HS-5 (cell line): Measurements from ENCODE around the gene KCND3.

Experiments
- DNase-seq: peaks from one replicate; pipeline ENCODE4 v3.0.0-alpha.2; 2012; ENCODE audit warnings: low read depth

The KCND3 gene

GRCh38 chr1:111958851-111959250 is 30.6 kb downstream of the KCND3 start:
- DNase-seq: no peak

GRCh38 chr1:111958075-111958474 is 31.4 kb downstream of the KCND3 start:
- no peak for DNase-seq

GRCh38 chr1:111956155-111956771 is 33.2 kb downstream of the KCND3 start:
- DNase-seq: no peak

DNA sequence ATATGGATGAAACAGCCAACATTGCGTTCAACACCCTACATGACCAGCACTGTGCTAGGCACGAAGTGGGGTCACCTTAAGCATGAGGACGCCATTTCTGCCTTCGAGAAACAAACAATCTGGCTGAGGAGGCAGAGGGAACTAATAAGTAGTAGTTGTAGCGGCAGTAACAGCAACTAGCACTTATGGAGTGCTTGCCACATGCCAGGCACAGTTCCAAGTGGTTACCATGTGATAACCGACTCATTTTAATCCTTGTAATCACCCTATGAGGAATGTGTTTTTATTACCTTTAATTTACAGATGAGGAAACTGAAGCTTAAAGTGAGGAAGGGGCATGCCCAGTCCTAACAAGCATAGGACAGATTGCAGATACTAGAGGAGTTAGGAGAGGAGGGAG is 33.7 kb downstream of the KCND3 start:
- DNase-seq: no peak

GRCh38 chr1:111953797-111954196 is 35.7 kb downstream of the KCND3 start:
- DNase-seq: no peak

DNA sequence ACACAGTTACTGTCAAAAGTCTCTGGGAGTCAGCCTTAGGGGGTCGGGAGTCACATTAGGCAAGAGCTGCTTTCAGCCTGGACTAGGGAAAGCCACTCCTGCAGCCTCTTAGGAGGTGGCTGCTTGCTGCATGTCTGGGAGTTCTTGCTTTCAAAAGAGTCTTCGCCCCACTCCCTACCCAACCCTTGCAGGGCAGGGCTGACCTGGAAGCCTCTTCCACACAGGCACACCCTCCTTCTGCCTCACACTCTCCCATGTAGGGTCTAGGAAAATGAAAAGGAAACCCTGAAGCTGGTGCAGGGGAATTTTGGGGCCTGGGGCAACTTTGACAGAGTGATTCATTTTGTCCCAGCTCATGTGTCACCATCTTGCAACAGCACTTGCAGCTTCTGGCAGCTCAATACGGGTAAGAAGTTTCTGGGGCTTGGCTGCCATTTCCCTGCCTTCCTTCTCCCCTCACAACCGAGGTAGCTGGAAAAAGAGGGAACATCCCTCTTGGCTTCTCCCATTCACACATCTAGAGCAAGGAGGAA is 37.3 kb downstream of the KCND3 start:
- DNase-seq: no peak

GRCh38 chr1:111948209-111949171 is 41.0 kb downstream of the KCND3 start:
- no peak for DNase-seq

DNA sequence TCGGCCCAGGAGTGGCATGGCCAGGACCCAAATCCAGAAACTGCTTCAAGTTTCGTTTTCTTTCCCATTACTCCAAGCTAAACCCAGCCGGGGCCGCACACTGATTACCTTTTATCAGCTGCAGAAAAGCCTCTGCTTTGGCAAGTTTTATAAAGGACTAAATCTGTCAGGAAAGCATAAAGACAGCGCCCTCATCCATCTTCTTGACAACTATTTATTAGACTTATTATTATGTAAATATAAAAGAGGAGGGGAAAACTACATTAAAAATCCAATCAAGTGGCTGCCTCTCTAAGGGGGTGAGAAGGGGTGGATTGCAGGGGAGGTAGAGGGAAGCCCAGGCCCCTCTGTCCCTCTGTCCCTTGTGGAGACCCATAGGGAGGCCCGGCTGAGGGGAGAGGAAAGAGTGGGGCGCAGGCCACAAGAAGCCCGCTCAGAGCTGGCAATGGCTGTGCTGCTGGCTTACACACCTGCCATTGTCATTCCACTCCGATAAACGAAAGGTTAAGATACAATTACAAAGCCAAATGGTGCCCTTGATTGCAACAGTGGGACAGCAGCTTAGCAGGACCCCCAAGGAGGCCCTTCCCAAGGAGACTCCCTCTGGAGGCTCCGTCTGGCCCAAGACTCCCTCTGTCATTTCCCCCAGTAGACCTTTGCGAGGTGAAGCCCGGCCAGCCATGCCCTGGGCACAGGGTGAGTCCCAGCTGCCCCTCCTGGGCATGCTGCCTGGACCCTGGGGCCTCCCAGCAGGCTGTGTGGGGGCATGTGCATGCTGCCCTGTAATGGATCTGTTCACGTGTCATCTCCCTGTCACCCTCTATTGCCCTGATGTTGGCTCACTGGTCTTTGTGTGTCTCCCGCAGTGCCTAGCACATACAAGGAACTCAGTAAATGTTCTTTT is 45.4 kb downstream of the KCND3 start:
- no peak for DNase-seq

- DNase-seq: no peak
These were observed 46.4 kb downstream of the KCND3 start for GRCh38 chr1:111943066-111943465.

DNA sequence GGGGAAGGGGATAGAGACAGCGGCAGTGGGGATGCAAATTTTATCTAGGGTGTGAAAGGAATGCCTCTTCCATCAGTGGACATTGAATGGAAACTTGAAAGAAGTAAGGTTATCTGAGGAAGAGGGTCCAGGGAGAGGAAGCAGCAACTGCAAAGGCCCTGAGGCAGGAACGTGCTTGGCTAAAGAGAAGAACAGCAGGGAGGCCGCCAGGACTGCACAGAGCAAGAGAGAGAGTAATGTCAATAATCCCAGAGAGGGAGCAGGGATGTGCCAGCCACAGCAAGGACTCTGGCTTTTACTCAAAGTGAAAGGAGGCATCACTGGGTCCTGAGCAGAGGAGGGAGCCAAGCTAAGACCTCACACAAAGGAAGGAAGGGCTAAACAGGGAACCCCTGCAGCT is 50.9 kb downstream of the KCND3 start:
- no peak for DNase-seq

- no peak for DNase-seq
These were observed 51.3 kb downstream of the KCND3 start for GRCh38 chr1:111938123-111938522.

DNA sequence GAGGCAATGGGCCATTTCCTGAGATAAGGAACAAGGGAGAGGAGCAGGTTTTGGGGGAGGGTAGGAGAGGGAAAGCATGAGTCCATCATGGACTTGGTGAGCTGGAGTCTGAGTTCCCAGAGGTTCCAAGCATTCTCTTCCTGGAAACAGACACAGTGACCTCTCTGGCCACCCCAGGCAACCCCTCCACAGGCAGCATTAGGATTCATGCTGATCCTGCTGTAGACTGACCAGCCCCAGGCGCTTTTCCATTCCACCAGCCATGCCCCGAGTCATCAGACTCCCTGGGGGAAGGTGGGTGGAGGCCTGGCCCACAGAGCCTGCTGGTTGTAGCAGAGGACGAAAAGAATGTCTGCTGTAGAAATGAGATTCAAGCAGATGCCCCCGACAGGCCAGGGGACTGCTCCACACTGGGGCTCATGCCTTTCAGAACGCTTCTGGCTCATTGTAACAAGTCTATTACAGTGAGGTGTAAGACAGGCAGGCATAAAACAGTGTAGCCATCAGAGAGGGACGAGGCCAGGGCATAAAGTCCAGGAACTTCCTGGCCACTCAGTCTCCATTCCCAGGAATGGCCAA is 52.2 kb downstream of the KCND3 start:
- no peak for DNase-seq

DNA sequence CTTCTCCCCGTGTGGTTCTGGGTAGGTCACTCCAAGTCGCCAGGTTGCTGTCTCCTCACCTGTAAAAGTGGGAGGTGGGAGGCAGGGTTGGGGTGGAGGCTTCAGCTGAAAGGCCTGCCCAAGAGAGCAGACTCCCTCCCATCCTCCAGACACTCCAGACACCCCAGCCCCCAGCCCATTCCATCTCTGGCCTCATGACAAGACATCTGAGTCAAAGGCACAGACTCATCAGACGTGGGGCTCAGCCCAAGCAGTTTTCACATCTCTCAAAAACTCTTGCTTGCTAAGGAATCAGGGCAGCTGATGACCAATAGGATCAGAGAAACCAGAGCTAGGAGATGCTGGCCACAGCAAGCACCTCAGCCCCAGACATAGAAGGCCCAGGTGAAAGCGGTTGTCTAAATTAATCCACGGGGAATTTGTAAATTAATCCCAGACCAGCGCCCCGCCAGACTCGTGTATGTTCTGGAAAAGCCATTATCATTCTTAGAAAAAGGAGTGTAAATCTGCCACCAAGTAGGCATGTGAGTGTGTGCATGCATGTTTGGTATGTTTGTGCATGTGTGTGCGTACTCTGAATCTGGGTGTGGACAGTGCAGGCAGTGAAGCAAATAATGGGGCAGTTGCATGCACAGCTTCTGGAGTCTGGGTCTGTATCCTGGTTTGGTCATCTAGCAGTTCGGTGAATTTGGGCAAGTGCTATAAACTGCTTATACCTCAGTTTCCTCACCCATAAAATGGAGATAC is 55.2 kb downstream of the KCND3 start:
- no peak for DNase-seq

DNA sequence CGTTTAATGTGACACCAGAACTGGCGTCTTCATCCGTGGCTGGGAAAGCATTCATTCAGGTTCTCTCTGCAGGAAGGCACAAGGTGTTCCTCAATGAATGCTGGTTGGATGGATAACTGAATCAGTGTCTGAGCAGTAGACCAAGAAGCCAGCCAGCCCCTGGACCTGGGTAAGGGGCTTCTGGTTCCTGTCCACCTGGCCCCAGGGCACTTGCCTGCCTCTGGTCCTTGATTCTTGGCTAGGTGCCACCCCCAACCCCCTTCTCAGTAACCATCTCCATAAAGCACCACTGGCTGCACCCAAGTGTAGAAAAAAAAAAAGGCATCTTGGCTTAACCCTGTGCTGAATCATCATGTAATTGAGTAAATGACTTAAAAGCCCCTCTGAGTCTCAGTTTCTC is 59.1 kb downstream of the KCND3 start:
- DNase-seq: no peak

DNA sequence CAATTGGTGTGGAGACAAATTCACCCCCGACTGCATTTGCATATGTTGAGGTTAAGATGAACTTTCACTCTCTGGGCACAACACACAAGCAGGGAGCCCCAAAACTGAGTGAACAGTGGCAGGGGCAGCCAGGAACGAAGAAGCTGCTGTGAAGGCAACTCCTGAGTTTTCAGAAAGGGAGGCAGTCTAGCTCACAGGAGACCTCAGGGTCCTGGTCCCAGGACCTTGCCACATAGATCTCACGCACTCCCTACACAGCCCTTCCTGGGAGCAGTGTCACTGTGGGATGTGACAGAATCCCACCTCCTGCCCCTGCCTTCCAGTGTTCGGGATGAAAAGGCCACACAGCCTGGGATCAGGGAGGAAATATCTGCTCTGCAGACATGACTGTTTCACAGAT is 60.9 kb downstream of the KCND3 start:
- no peak for DNase-seq

DNA sequence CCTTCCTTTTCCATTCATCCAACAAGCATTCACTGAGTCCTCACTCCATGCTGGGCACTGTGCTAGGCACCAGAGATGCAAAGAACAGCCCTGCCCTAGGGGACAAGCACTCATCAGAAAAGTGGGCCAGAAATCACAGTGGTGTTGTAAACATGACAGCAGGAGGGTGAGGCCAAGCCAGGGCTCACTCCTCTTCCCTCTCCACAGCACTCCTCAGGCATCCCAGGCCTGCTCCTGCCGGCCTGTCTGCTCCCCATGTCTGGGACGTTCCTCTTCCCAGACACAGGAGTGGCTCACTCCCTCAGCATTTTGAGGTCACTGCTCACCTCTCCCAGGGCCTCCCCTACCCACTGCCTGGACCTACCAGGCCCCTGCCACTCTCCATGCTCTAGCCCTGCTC is 61.8 kb downstream of the KCND3 start:
- DNase-seq: no peak

- DNase-seq: no peak
These were observed 64.7 kb downstream of the KCND3 start for GRCh38 chr1:111924786-111925185.

GRCh38 chr1:111923766-111924165 is 65.7 kb downstream of the KCND3 start:
- no peak for DNase-seq

DNA sequence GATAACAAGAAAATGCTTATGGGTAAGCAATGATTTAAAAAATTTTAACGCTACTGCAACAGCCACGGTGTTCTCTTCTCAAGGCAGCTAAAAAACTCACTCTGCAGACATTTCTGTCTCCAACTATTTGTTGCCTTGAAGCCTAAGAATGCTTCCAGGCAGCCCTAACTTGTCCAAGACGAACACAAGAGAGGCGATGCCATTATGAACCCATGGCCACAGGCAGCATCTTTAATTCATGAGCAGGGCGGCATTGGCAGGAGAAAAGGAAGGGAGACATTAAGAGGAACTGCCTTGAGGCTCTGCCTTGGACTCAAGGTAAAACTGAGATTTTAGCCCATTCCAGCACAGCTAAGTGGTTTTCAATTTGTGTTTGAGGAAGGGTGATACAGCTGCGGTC is 67.5 kb downstream of the KCND3 start:
- DNase-seq: no peak

DNA sequence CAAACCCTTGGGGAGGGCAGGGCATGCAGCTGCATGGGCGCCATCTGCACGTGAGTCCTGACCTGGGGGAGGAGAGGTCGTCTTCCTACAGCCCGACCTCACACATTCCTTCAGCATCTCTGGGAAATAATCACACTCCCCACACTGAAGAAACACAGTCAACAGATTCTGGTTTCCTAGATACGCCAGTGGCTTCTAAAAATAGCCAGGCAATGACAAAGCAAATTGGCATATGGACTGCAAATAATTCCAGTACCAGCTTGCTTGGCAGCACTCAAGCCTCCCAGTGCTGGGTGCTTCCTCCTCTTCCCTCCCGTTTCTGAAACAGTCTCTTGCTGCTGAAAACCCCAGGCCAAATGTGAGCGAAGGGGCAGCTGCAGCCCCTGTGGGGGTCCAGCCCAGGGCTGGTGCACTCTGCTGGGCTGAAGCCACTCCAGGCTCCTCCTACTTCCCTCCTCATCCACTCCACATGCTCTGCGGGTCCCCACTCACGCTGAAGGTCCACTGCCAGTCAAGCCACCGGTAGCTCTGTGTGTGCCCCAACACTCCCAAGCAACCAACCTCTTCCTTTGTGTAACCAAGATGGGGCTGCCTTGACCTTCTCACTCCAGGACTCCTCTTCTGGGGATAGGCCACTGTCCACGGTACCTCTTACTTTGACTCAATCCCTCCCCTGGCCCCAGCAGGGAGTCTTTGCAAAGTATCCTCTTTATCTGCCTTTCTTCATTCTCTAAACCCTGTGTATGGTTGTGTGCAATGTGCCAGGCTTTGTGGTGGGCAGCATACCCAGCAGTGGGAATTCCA is 69.0 kb downstream of the KCND3 start:
- DNase-seq: no peak
